Dedifferentiated amniotic fluid mesenchymal stem cell (primary cell): ENCODE data around the gene KCNE5.
"Not testable (repeated sequence)": the region's sequence is repeated elsewhere in the genome, so short reads cannot be mapped to it uniquely, and the experiment has no call there.

Experiments
- DNase-seq: peaks from one replicate; pipeline ENCODE4 v3.0.0-alpha.2; 2016; ENCODE audit errors: extremely low spot score

Gene KCNE5

GRCh38 chrX:109614951-109615350 is 10.0 kb downstream of the KCNE5 start:
- no peak for DNase-seq

- DNase-seq, result no peak
Measured at GRCh38 chrX:109601486-109601885, 23.5 kb downstream of the KCNE5 start.

- no peak for DNase-seq
Measured at GRCh38 chrX:109600237-109600651, 24.7 kb downstream of the KCNE5 start.

GRCh38 chrX:109596015-109596414 is 29.0 kb downstream of the KCNE5 start:
- DNase-seq, result no peak

- DNase-seq, result no peak
Measured at GRCh38 chrX:109590176-109590575, 34.8 kb downstream of the KCNE5 start.

- DNase-seq, result no peak
Measured at GRCh38 chrX:109585488-109585887, 39.5 kb downstream of the KCNE5 start.

GRCh38 chrX:109578916-109579315 is 46.1 kb downstream of the KCNE5 start:
- DNase-seq, result no peak

- no peak for DNase-seq
Measured at GRCh38 chrX:109577055-109577454, 47.9 kb downstream of the KCNE5 start.

GRCh38 chrX:109576083-109576482 is 48.9 kb downstream of the KCNE5 start:
- DNase-seq, result not testable (repeated sequence)
